ENCODE measurements around the gene DNAJA2.

DNA sequence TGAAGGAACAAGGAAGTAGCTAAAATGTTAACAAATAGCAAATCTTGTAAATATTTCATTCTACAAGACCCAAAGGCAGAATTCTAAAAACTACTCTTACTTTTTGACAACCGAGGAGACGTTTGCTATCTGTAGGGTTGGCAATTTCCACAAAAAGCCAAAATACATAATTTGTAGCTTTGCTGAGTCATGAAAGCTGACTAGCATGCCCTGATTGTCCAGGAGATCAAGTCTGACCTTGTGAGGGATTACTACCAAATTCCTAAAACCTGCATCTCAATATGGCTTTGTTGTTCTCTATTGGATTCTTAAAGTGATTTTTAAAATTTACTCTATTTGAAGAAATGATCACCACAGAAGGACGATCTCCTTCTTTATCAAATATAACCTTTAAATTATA, 10.8 kb downstream of the DNAJA2 start:
- TF ChIP-seq POLR2AphosphoS5 (IDR thresholded peaks at IDR 0.05; ENCODE audit: insufficient read depth, low read depth, low read length) (no peak), EZH2 (IDR thresholded peaks at IDR 0.05; ENCODE audit: borderline replicate concordance, low read depth, low read length, severe bottlenecking) (no peak), MYC (IDR thresholded peaks at IDR 0.05; ENCODE audit: low read depth, low read length) (no peak), POLR2A (IDR thresholded peaks at IDR 0.05; ENCODE audit: low read depth, low read length) (no peak), GATA2 (IDR thresholded peaks at IDR 0.05; ENCODE audit: insufficient read depth, insufficient read length, low read depth, low read length) (no peak)
- TF ChIP-seq, protein P1, sequence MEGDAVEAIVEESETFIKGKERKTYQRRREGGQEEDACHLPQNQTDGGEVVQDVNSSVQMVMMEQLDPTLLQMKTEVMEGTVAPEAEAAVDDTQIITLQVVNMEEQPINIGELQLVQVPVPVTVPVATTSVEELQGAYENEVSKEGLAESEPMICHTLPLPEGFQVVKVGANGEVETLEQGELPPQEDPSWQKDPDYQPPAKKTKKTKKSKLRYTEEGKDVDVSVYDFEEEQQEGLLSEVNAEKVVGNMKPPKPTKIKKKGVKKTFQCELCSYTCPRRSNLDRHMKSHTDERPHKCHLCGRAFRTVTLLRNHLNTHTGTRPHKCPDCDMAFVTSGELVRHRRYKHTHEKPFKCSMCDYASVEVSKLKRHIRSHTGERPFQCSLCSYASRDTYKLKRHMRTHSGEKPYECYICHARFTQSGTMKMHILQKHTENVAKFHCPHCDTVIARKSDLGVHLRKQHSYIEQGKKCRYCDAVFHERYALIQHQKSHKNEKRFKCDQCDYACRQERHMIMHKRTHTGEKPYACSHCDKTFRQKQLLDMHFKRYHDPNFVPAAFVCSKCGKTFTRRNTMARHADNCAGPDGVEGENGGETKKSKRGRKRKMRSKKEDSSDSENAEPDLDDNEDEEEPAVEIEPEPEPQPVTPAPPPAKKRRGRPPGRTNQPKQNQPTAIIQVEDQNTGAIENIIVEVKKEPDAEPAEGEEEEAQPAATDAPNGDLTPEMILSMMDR (IDR thresholded peaks at IDR 0.05; ENCODE audit: extremely low read depth in 1 of 2, insufficient read depth in 1 of 2, low read depth in 1 of 2, low read length in 2 of 2) = no peak
- TF ChIP-seq, protein P2, sequence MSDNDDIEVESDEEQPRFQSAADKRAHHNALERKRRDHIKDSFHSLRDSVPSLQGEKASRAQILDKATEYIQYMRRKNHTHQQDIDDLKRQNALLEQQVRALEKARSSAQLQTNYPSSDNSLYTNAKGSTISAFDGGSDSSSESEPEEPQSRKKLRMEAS (IDR thresholded peaks at IDR 0.05; ENCODE audit: insufficient read depth, insufficient read length) = no peak
